ENCODE results near the gene SEBOX.

Gene SEBOX

GRCh38 chr17:28324267-28324745 is 40.7 kb downstream of the SEBOX start:
- H3K9ac ChIP-seq (ENCODE audit: low read depth, low read length), result no peak overlapping the region
- H3K27ac ChIP-seq (ENCODE audit: low read length), result no peak overlapping the region
- H3K36me3 ChIP-seq (ENCODE audit: insufficient read depth, low read depth, low read length), result peaks cover 65% of the 10 kb centered on the region
- H3K9me3 ChIP-seq (ENCODE audit: insufficient read depth, low read depth, low read length), result no peaks in the 10 kb centered on the region
- H3K27me3 ChIP-seq (ENCODE audit: insufficient read depth, low read length), result no peaks in the 10 kb centered on the region
- no peak overlapping the region for H3K4me3 ChIP-seq (ENCODE audit: low read length)
- peaks cover 14% of the 10 kb centered on the region for H3K4me1 ChIP-seq (ENCODE audit: insufficient read depth, low read length)

DNA sequence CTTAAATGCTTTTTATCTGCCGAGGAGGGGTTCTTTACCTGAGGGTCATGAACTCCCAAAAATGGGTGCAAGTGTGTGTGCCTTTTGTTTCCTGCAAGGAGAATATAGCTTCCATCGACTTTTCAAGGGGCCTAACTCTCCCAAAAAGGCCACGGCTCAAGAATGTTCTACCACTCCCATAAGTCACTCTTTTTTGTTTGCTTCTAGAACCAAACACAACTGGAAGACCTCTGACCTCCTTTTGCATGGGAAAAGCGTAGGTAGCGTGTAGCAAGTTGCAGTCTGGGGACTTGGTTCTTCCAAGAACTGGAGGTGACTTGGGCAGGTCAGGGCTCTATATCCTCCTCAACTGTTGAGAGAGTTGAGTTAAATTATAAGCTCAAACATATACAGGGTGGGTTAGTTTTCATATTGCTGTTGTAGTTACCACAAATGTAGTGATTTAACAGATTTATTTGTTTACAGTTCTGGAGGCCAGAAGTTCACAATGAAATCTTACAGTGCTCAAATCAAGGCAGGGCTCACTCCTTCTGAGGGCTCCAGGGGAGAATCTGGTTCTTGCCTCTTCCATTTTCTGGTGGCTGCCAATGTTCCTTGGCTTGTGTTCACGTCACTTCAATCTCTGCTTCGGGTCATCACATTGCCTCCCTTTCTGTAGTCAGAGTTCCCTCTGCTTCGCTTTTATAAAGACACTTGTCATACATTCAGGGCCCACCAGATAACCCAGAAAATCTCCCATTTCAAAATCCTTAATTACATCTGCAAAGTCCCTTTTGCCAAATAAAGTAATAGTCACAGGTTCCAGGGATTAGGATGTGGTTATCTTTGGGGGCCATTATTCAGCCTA is 44.6 kb downstream of the SEBOX start:
- Histone ChIP-seq H3K9ac (ENCODE audit: low read depth, low read length) (peak overlapping the region; percentile 92), H3K36me3 (ENCODE audit: insufficient read depth, low read depth, low read length) (peaks cover 26% of the 10 kb centered on the region), H3K9me3 (ENCODE audit: insufficient read depth, low read depth, low read length) (no peaks in the 10 kb centered on the region), H3K4me3 (ENCODE audit: low read length) (peak overlapping the region; percentile 95), H3K27me3 (ENCODE audit: insufficient read depth, low read length) (no peaks in the 10 kb centered on the region; the same call in 1 of the 2 replicates), H3K27ac (ENCODE audit: low read length) (no peak overlapping the region), H3K4me1 (ENCODE audit: insufficient read depth, low read length) (peaks cover 21% of the 10 kb centered on the region)

GRCh38 chr17:28319598-28319935 is 45.4 kb downstream of the SEBOX start:
- Histone ChIP-seq H3K9ac (ENCODE audit: low read depth, low read length) (peak overlapping the region; percentile 92), H3K4me3 (ENCODE audit: low read length) (peak overlapping the region; percentile 95), H3K4me1 (ENCODE audit: insufficient read depth, low read length) (peaks cover 21% of the 10 kb centered on the region), H3K9me3 (ENCODE audit: insufficient read depth, low read depth, low read length) (no peaks in the 10 kb centered on the region), H3K27me3 (ENCODE audit: insufficient read depth, low read length) (no peaks in the 10 kb centered on the region; the same call in 1 of the 2 replicates), H3K36me3 (ENCODE audit: insufficient read depth, low read depth, low read length) (peaks cover 18% of the 10 kb centered on the region; the same call in 1 of the 2 replicates), H3K27ac (ENCODE audit: low read length) (peak overlapping the region; percentile 62)

GRCh38 chr17:28318759-28319597 is 46.0 kb downstream of the SEBOX start, which contains the start of gene TMEM97:
Gene TMEM97 (plus strand): TSS chr17:28319200. CDS start chr17:28319240, 40 bp downstream.
- Histone ChIP-seq H3K9ac (ENCODE audit: low read depth, low read length) (peak within 1 kb of the TSS; percentile 92), H3K27ac (ENCODE audit: low read length) (peak within 1 kb of the TSS; percentile 62), H3K9me3 (ENCODE audit: insufficient read depth, low read depth, low read length) (no peaks in the 10 kb centered on the region), H3K36me3 (ENCODE audit: insufficient read depth, low read depth, low read length) (peaks cover 14% of the 10 kb centered on the region; the same call in 1 of the 2 replicates), H3K27me3 (ENCODE audit: insufficient read depth, low read length) (no peaks in the 10 kb centered on the region; the same call in 1 of the 2 replicates), H3K4me1 (ENCODE audit: insufficient read depth, low read length) (peaks cover 19% of the 10 kb centered on the region), H3K4me3 (ENCODE audit: low read length) (peak within 1 kb of the TSS; percentile 95)

DNA sequence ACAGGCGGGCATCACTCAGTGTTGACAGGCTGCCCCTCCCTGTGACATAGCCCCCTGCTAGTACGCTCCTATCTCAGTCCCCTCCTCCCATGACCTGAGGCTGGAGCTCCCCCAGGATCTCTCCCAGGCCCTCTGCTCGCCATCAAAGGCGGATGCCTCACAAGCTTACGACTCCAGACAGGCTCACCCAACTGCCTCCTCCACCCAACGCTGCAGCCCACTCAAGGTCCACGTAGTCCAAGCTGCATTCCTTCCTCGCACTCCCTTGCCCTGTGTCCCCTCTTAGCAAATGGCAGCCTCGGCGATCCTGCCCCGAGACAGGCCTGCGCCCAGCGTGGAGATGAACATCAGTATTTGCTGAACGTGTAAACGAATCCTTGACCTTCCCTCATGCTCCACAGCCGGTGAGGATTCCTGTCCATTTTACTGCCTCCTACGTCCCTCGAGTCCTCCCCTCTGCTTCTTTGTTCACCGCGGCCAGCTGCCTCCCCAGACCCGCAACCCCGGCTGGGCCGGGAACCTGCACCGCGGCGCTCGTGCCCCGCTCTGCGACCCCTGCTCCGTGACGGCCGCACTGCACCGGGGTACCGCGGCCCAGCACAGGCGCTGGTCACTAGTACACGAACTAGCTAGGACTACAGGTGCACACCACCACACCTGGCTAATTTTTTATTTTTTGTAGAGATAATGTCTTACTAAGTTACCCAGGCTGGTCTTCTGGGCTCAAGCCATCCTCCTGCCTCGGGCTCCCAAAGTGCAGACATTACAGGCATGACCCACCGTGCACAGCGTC is 46.8 kb downstream of the SEBOX start:
- Histone ChIP-seq H3K4me3 (ENCODE audit: low read length) (peak overlapping the region; percentile 95), H3K27ac (ENCODE audit: low read length) (no peak overlapping the region), H3K36me3 (ENCODE audit: insufficient read depth, low read depth, low read length) (peaks cover 14% of the 10 kb centered on the region; the same call in 1 of the 2 replicates)

GRCh38 chr17:28317099-28317965 is 47.7 kb downstream of the SEBOX start:
- Histone ChIP-seq H3K9ac (ENCODE audit: low read depth, low read length) (peak overlapping the region; percentile 90; the same call in 1 of the 2 replicates), H3K36me3 (ENCODE audit: insufficient read depth, low read depth, low read length) (peaks cover 9% of the 10 kb centered on the region; the same call in 1 of the 2 replicates), H3K4me3 (ENCODE audit: low read length) (peak overlapping the region; percentile 95)

More for the DNA sequence above, 46.8 kb downstream of the SEBOX start:
- Histone ChIP-seq H3K9ac (ENCODE audit: low read depth, low read length) (peak overlapping the region; percentile 90), H3K9me3 (ENCODE audit: insufficient read depth, low read depth, low read length) (no peaks in the 10 kb centered on the region), H3K27me3 (ENCODE audit: insufficient read depth, low read length) (no peaks in the 10 kb centered on the region; the same call in 1 of the 2 replicates), H3K4me1 (ENCODE audit: insufficient read depth, low read length) (peaks cover 19% of the 10 kb centered on the region)

DNA sequence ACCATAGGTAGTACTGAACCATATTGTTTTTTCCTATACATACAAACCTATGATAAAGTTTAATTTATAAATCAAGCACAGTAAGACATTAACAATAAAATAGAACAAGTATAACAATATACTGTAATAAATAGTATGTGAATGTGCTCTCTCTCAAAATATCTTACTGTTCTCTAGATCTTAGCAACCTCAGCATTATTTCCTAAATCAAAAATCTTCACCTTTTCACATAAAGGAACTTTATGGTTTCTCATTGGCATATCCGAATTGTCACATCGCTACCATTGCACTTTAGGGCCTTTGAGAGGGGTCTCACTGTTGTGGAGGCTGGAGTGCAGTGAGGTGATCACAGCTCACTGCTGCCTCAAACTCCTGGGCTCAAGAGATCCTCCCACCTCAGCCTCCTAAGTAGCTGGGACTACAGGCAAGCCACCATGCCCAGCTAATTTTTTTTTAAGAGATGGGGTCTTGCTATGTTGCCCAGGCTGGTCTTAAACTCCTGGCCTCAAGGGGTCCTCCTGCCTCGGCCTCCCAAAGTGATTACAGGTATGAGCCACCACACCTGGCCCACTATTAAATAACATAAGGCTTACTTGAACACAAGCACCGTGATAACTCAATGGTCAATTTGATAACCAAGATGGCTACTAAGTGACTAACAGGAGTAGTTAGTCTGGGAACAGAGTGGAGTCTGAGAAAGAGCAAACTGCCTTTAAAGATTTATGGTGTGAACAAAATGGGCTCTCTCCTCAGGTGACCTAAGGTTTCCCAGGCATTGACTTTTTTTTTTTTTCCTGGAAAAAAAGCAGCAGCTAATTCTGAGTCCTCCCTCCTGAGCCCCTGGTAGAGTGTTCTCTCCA is 48.9 kb downstream of the SEBOX start:
- Histone ChIP-seq H3K4me1 (ENCODE audit: insufficient read depth, low read length) (peaks cover 17% of the 10 kb centered on the region), H3K27ac (ENCODE audit: low read length) (no peak overlapping the region), H3K9me3 (ENCODE audit: insufficient read depth, low read depth, low read length) (no peaks in the 10 kb centered on the region), H3K9ac (ENCODE audit: low read depth, low read length) (no peak overlapping the region), H3K4me3 (ENCODE audit: low read length) (no peak overlapping the region), H3K27me3 (ENCODE audit: insufficient read depth, low read length) (no peaks in the 10 kb centered on the region; the same call in 1 of the 2 replicates), H3K36me3 (ENCODE audit: insufficient read depth, low read depth, low read length) (peaks cover 9% of the 10 kb centered on the region; the same call in 1 of the 2 replicates)

More at GRCh38 chr17:28317099-28317965, 47.7 kb downstream of the SEBOX start:
- H3K4me1 ChIP-seq (ENCODE audit: insufficient read depth, low read length), result peaks cover 19% of the 10 kb centered on the region
- no peaks in the 10 kb centered on the region; the same call in 1 of the 2 replicates for H3K27me3 ChIP-seq (ENCODE audit: insufficient read depth, low read length)
- no peaks in the 10 kb centered on the region for H3K9me3 ChIP-seq (ENCODE audit: insufficient read depth, low read depth, low read length)
- H3K27ac ChIP-seq (ENCODE audit: low read length), result no peak overlapping the region

DNA sequence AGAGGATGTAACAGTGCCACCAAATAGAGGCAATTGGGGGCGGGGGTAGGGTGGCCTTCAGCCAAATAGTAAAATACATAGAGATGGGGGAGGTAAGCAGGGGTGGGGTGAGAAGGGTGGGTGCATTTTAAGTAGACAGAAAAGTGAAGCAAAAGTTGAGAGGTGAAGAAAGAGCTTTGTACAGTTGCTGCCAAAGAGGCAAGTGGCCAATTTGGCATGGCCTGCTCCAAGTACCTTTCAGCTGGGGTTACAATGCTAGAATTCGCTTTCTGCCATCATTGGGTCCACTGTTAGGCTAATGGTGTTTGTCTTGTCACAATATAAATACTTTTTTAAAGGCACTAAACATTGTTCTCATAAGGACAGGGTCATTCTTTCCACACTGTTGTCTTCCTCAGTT is 51.2 kb downstream of the SEBOX start:
- peaks cover 7% of the 10 kb centered on the region; the same call in 1 of the 2 replicates for H3K4me1 ChIP-seq (ENCODE audit: insufficient read depth, low read length)
- H3K27me3 ChIP-seq (ENCODE audit: insufficient read depth, low read length), result no peaks in the 10 kb centered on the region; the same call in 1 of the 2 replicates
- no peak overlapping the region for H3K27ac ChIP-seq (ENCODE audit: low read length)
- no peaks in the 10 kb centered on the region for H3K36me3 ChIP-seq (ENCODE audit: insufficient read depth, low read depth, low read length)
- no peaks in the 10 kb centered on the region for H3K9me3 ChIP-seq (ENCODE audit: insufficient read depth, low read depth, low read length)
- no peak overlapping the region for H3K4me3 ChIP-seq (ENCODE audit: low read length)
- no peak overlapping the region for H3K9ac ChIP-seq (ENCODE audit: low read depth, low read length)

Data from iPS-20b (cell line).